IMR-90 (cell line): ENCODE measurements around the gene COA1. TPM values are rescaled to one million over a fixed set of nuclear protein-coding genes. Genes with fewer than 3 reads are reported as not detected.

ENCODE experiments used
- ATAC-seq: fragments of 200-7000 bp; cut with Tn5 transposase; 2 replicates; pipeline ENCODE4 v1.9.1; 2020; ENCODE audit warnings: low read depth, mild to moderate bottlenecking, moderate library complexity
- BruUV-seq: library from RNA; stranded (reverse); fragments of 400-500 nt; replicated peaks from 2 replicates; lab custom pipeline; 2021; lab: Mats Ljungman, UMichigan
- CTCF ChIA-PET: fragments of 300-600 bp; formaldehyde crosslinking; extraction: SDS; loops from one replicate; lab custom pipeline; 2021; ENCODE audit warnings: antibody characterized with exemption; lab: Yijun Ruan, JAX
- POLR2A ChIA-PET: fragments of 300-600 bp; sonication (Branson Sonifier 250); formaldehyde crosslinking; loops from one replicate; lab custom pipeline; 2022; ENCODE audit warnings: antibody characterized with exemption; ENCODE audit not compliant: unreplicated experiment; lab: Charles Lee
- DNase-seq: peaks from one replicate; pipeline ENCODE4 v3.0.0; 2013
- H2AFZ ChIP-seq: replicated peaks from 2 replicates; pipeline ENCODE3; 2013; ENCODE audit warnings: low read length, mild to moderate bottlenecking; ENCODE audit not compliant: poor library complexity
- H2AK5ac ChIP-seq: 2 replicates; pipeline ENCODE4 v1.6.1; 2013; ENCODE audit warnings: low read depth, low read length, inconsistent platforms
- H2AK9ac ChIP-seq: replicated peaks from 2 replicates; pipeline ENCODE3; 2013; ENCODE audit warnings: mild to moderate bottlenecking, low read depth, low read length, moderate library complexity; ENCODE audit not compliant: poor library complexity
- H2BK120ac ChIP-seq: 2 replicates; pipeline ENCODE4 v1.6.1; 2013; ENCODE audit warnings: low read depth, low read length, inconsistent platforms
- H2BK15ac ChIP-seq: 3 replicates; pipeline ENCODE4 v1.6.1; 2013; ENCODE audit warnings: low read depth, low read length, inconsistent platforms
- H2BK20ac ChIP-seq: 2 replicates; pipeline ENCODE4 v1.6.1; 2013; ENCODE audit warnings: low read depth, mild to moderate bottlenecking, inconsistent platforms, low read length, moderate library complexity
- H2BK5ac ChIP-seq: 2 replicates; pipeline ENCODE4 v1.6.1; 2013; ENCODE audit warnings: mild to moderate bottlenecking, low read depth, low read length, inconsistent platforms; ENCODE audit not compliant: poor library complexity, severe bottlenecking
- H3K14ac ChIP-seq: replicated peaks from 2 replicates; pipeline ENCODE4 v1.6.1; 2013; ENCODE audit warnings: low read depth, low read length, inconsistent platforms
- H3K18ac ChIP-seq: 2 replicates; pipeline ENCODE4 v1.6.1; 2013; ENCODE audit warnings: low read depth, low read length, control low read depth
- H3K23ac ChIP-seq: 2 replicates; pipeline ENCODE4 v1.6.1; 2013; ENCODE audit warnings: low read depth, low read length, inconsistent platforms
- H3K27ac ChIP-seq: 2 replicates; pipeline ENCODE4 v1.5.1; 2013; ENCODE audit warnings: mild to moderate bottlenecking, control low read depth, low read length; ENCODE audit not compliant: insufficient read depth
- H3K27me3 ChIP-seq: 2 replicates; pipeline ENCODE4 v1.6.1; 2013; ENCODE audit warnings: low read length; ENCODE audit not compliant: control insufficient read depth, insufficient read depth
- H3K36me3 ChIP-seq: 2 replicates; pipeline ENCODE4 v1.6.1; 2013; ENCODE audit warnings: low read length, mixed read lengths; ENCODE audit not compliant: control insufficient read depth, insufficient read depth
- H3K4ac ChIP-seq: 2 replicates; pipeline ENCODE4 v1.6.1; 2013; ENCODE audit warnings: low read depth, low read length, inconsistent platforms
- H3K4me1 ChIP-seq: 2 replicates; pipeline ENCODE4 v1.6.1; 2013; ENCODE audit warnings: low read length, mixed read lengths; ENCODE audit not compliant: control insufficient read depth, insufficient read depth
- H3K4me2 ChIP-seq: 2 replicates; pipeline ENCODE4 v1.6.1; 2013; ENCODE audit warnings: low read depth, mild to moderate bottlenecking, control low read depth, low read length, moderate library complexity
- H3K4me3 ChIP-seq: 2 replicates; pipeline ENCODE4 v1.5.1; 2013; ENCODE audit warnings: low read depth, mild to moderate bottlenecking, control low read depth, low read length, moderate library complexity; ENCODE audit not compliant: insufficient read depth
- H3K56ac ChIP-seq: 2 replicates; pipeline ENCODE4 v1.6.1; 2013; ENCODE audit warnings: low read length, inconsistent platforms; ENCODE audit not compliant: insufficient read depth; ENCODE audit errors: extremely low read depth
- H3K79me1 ChIP-seq, 2 experiments: 2 replicates each; pipeline ENCODE4 v1.6.1; 2013; ENCODE audit warnings: low read length in 2 of 2, inconsistent platforms in 1 of 2, low read depth in 1 of 2
- H3K9ac ChIP-seq: 2 replicates; pipeline ENCODE4 v1.6.1; 2013; ENCODE audit warnings: low read depth, low read length, control low read depth
- H3K9me1 ChIP-seq: 2 replicates; pipeline ENCODE4 v1.6.1; 2013; ENCODE audit warnings: low read length, inconsistent platforms; ENCODE audit not compliant: insufficient read depth
- H3K9me3 ChIP-seq: 2 replicates; pipeline ENCODE4 v1.6.1; 2013; ENCODE audit warnings: low read length; ENCODE audit not compliant: control insufficient read depth, insufficient read depth
- H4K20me1 ChIP-seq: 2 replicates; pipeline ENCODE4 v1.6.1; 2013; ENCODE audit warnings: low read length, inconsistent platforms; ENCODE audit not compliant: insufficient read depth
- H4K5ac ChIP-seq: 2 replicates; pipeline ENCODE4 v1.6.1; 2013; ENCODE audit warnings: mild to moderate bottlenecking, low read depth, low read length, control low read depth
- H4K8ac ChIP-seq, 2 experiments: 2 replicates each; pipeline ENCODE4 v1.6.1; 2013; ENCODE audit warnings: low read depth in 2 of 2, low read length in 2 of 2, control low read depth in 1 of 2, inconsistent platforms in 1 of 2
- H4K91ac ChIP-seq: 2 replicates; pipeline ENCODE4 v1.6.1; 2013; ENCODE audit warnings: low read depth, low read length, inconsistent platforms; ENCODE audit not compliant: insufficient read depth
- BHLHE40 ChIP-seq: fragments of 150-350 bp; IDR thresholded peaks from 2 replicates; pipeline ENCODE4 v1.6.1; 2016; ENCODE audit warnings: mild to moderate bottlenecking, low read depth, low read length
- CEBPB ChIP-seq: IDR thresholded peaks from 2 replicates; pipeline ENCODE4 v1.6.1; 2012; ENCODE audit warnings: low read depth, low read length, improper control_type of control experiment
- CHD1 ChIP-seq: IDR thresholded peaks from 2 replicates; pipeline ENCODE4 v1.6.1; 2012; ENCODE audit warnings: low read depth, low read length, improper control_type of control experiment
- CTCF ChIP-seq: conservative IDR thresholded peaks from 2 replicates; pipeline ENCODE4 v1.5.1; 2012; ENCODE audit warnings: mild to moderate bottlenecking, low read depth, low read length, improper control_type of control experiment
- ELK1 ChIP-seq: fragments of 150-350 bp; IDR thresholded peaks from 2 replicates; pipeline ENCODE4 v1.6.1; 2016; ENCODE audit warnings: low read depth, mild to moderate bottlenecking, low read length, moderate library complexity, borderline replicate concordance
- FOS ChIP-seq: fragments of 150-350 bp; IDR thresholded peaks from 2 replicates; pipeline ENCODE4 v1.6.1; 2016; ENCODE audit warnings: low read depth, low read length
- MAFK ChIP-seq: IDR thresholded peaks from 2 replicates; pipeline ENCODE4 v1.6.1; 2012; ENCODE audit warnings: low read depth, low read length, improper control_type of control experiment
- MAZ ChIP-seq: IDR thresholded peaks from 2 replicates; pipeline ENCODE4 v1.6.1; 2012; ENCODE audit warnings: low read depth, mild to moderate bottlenecking, low read length, improper control_type of control experiment, moderate library complexity, borderline replicate concordance
- MXI1 ChIP-seq: IDR thresholded peaks from 2 replicates; pipeline ENCODE4 v1.6.1; 2012; ENCODE audit warnings: low read depth, mild to moderate bottlenecking, low read length, moderate library complexity, borderline replicate concordance
- NFE2L2 ChIP-seq: fragments of 150-350 bp; IDR thresholded peaks from 2 replicates; pipeline ENCODE4 v1.6.1; 2016; ENCODE audit warnings: low read depth, mild to moderate bottlenecking, low read length
- POLR2A ChIP-seq: IDR thresholded peaks from 2 replicates; pipeline ENCODE4 v1.6.1; 2012; ENCODE audit warnings: mild to moderate bottlenecking, low read depth, low read length
- RAD21 ChIP-seq: IDR thresholded peaks from 2 replicates; pipeline ENCODE4 v1.6.1; 2012; ENCODE audit warnings: low read length, improper control_type of control experiment
- RCOR1 ChIP-seq: IDR thresholded peaks from 2 replicates; pipeline ENCODE4 v1.6.1; 2012; ENCODE audit warnings: mild to moderate bottlenecking, low read length, improper control_type of control experiment; ENCODE audit not compliant: insufficient replicate concordance
- RFX5 ChIP-seq: IDR thresholded peaks from 2 replicates; pipeline ENCODE4 v1.8.0; 2012; ENCODE audit warnings: low read depth, mild to moderate bottlenecking, low read length, moderate library complexity
- SMC3 ChIP-seq: fragments of 150-350 bp; IDR thresholded peaks from 2 replicates; pipeline ENCODE4 v1.6.1; 2016; ENCODE audit warnings: low read depth, mild to moderate bottlenecking, antibody characterized with exemption, low read length, moderate library complexity
- USF2 ChIP-seq: fragments of 150-350 bp; IDR thresholded peaks from 2 replicates; pipeline ENCODE4 v1.6.1; 2017; ENCODE audit warnings: mild to moderate bottlenecking, antibody characterized with exemption, low read length, low read depth
- WGBS, 2 experiments: methylation state at CpG; one replicate each; pipeline versions ENCODE4 v1.1.5 to v1.1.7; 2013; ENCODE audit warnings: missing lambda C conversion rate in 2 of 2; ENCODE audit not compliant: insufficient read length in 1 of 2; ENCODE audit errors: extremely low coverage in 2 of 2; 5-methylcytosine and 5-hydroxymethylcytosine counted together
- dilution Hi-C: fragments of 300-500 bp; cut with HindIII; formaldehyde crosslinking; loops from one replicate; pipeline ENCODE4 v1.14.3; 2018; ENCODE audit warnings: low sequenced_read_pairs; ENCODE audit not compliant: unreplicated experiment
- in situ Hi-C: fragments of 300-500 bp; cut with MboI; formaldehyde crosslinking; loops from 3 replicates; pipeline ENCODE4 v1.14.3; 2019; ENCODE audit warnings: low sequenced_read_pairs, inconsistent platforms, mixed read lengths
- intact Hi-C: fragments of 100-400 bp; cut with micrococcal nuclease; formaldehyde crosslinking; loops from 2 replicates; pipeline ENCODE4 v1.10.0; 2022
- polyA plus RNA-seq, 3 experiments: library from polyadenylated mRNA; depleted of rRNA; stranded (reverse); fragments of >200 nt; gene quantifications; 2 replicates each; pipeline ENCODE4 v1.2.3, GENCODE V29; 2012; ENCODE audit warnings: low replicate concordance in 1 of 3
- total RNA-seq: library from RNA; depleted of rRNA; stranded (reverse); fragments of >200 nt; gene quantifications from 2 replicates; pipeline ENCODE4 v1.2.3, GENCODE V29; 2012

Gene COA1
- total and polyA plus RNA-seq, 2 of the 4 experiments (the other 2 are of a cell fraction) = 34.2 to 59.5 TPM

GRCh38 chr7:43649755-43650274 is 79.5 kb downstream of the COA1 start:
- peak overlapping the region; percentile 24 for H3K4me2 ChIP-seq
- H2BK120ac ChIP-seq = peak overlapping the region; percentile 98
- CTCF ChIA-PET = interaction anchor here (1.1 to 2.1 kb wide), 3 partner anchors 48 to 67 kb away, joined by 5 to 10 read pairs (median 10); partner anchors contain the start of gene STK17A
- H2AK5ac ChIP-seq = peak overlapping the region; percentile 94
- peak overlapping the region; percentile 77 for H3K56ac ChIP-seq
- H3K23ac ChIP-seq = peak overlapping the region; percentile 93
- H3K36me3 ChIP-seq = no peaks in the 10 kb centered on the region
- H3K79me1 ChIP-seq = peaks cover 30 to 65% of the 10 kb centered on the region in 2 experiments
- intact Hi-C loops (no loop called here), dilution Hi-C loops (no loop called here), in situ Hi-C loops (loop anchor here (5.0 kb wide), 1 partner anchor 42 kb away; no protein-coding TSS in a partner anchor)
- peak overlapping the region; percentile 46 for H2AFZ ChIP-seq
- H3K18ac ChIP-seq = peak overlapping the region; percentile 55
- peak overlapping the region; percentile 47 for H3K9ac ChIP-seq
- H4K20me1 ChIP-seq = no peaks in the 10 kb centered on the region
- TF ChIP-seq NFE2L2 (no peak), FOS (no peak), USF2 (no peak), RCOR1 (no peak), RAD21 (no peak), CEBPB (no peak), RFX5 (no peak), SMC3 (no peak), MXI1 (no peak), POLR2A (no peak), CTCF (no peak), MAZ (no peak), ELK1 (no peak), BHLHE40 (no peak), MAFK (no peak), CHD1 (no peak)
- peak overlapping the region; percentile 87 for H3K4ac ChIP-seq
- peak overlapping the region; percentile 98 for H3K27ac ChIP-seq
- peak overlapping the region; percentile 96 for H2BK5ac ChIP-seq
- H2BK15ac ChIP-seq = peak overlapping the region; percentile 83
- DNase-seq = peak; percentile 50
- peak overlapping the region; percentile 56 for H2AK9ac ChIP-seq
- H3K14ac ChIP-seq = peak overlapping the region; percentile 90
- peak overlapping the region; percentile 92 for H4K91ac ChIP-seq
- no peak overlapping the region for H3K4me3 ChIP-seq
- H4K5ac ChIP-seq = peak overlapping the region; percentile 84
- H3K4me1 ChIP-seq = peaks cover 44% of the 10 kb centered on the region
- peaks cover 34% of the 10 kb centered on the region for H3K9me1 ChIP-seq
- WGBS, 2 experiments = 26% methylated on average over 4 of the region's 4 CpGs; no CpG with 5 or more reads in 1 of the 2 experiments
- no peaks in the 10 kb centered on the region for H3K9me3 ChIP-seq
- no peak for ATAC-seq
- peak overlapping the region; percentile 98 for H2BK20ac ChIP-seq
- peak overlapping the region; percentile 96 to 97 for H4K8ac ChIP-seq
- no peaks in the 10 kb centered on the region for H3K27me3 ChIP-seq
- POLR2A ChIA-PET = interaction anchor here (0.7 kb wide), 1 partner anchor 709 kb away, joined by 3 read pairs; no protein-coding TSS in a partner anchor
- no TSS peak for BruUV-seq
